ENCODE data around the gene GNGT1.

DNA sequence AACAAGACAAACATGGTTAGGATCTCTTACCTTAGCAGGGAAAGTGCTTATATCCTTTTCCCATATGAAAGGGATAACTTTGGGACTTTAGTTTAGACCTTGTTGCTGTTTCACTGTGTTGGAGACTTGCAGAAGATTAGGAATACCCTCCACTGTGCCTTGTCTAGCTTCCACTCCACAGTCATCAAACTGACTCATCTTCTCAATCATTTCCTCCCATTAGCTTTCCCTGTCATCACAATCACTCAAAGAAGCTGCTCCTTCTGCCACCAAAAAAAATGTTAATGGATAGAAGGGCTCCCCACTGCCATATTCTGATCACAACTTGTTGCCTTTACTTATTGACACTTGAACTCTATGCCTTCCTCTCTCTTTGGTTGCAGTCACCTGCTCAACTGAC is 31.9 kb downstream of the GNGT1 start:
- TF ChIP-seq EZH2phosphoT487 (IDR thresholded peaks at IDR 0.05; ENCODE audit: insufficient read depth, low read depth) (no peak), EZH2 (IDR thresholded peaks at IDR 0.05; ENCODE audit: insufficient read depth, poor library complexity, severe bottlenecking) (no peak)
